SJCRH30 (cell line): ENCODE measurements around the gene ELOB. TPM values are rescaled to one million over a fixed set of nuclear protein-coding genes. Genes with fewer than 3 reads are reported as not detected.

Source experiments
- DNase-seq, 2 experiments: peaks; one replicate each; pipeline ENCODE4 v3.0.0-alpha.2; 2015 to 2020
- H3K27ac ChIP-seq: fragments of 250-450 bp; sonication (Bioruptor Pico); 2 replicates; pipeline ENCODE4 v1.5.1; 2020; ENCODE audit warnings: mild to moderate bottlenecking, moderate library complexity
- H3K27me3 ChIP-seq: fragments of 250-450 bp; sonication (Bioruptor Pico); 2 replicates; pipeline ENCODE4 v1.5.1; 2020; ENCODE audit warnings: mild to moderate bottlenecking, moderate library complexity
- H3K36me3 ChIP-seq: fragments of 250-450 bp; sonication (Bioruptor Pico); 2 replicates; pipeline ENCODE4 v1.5.1; 2020; ENCODE audit warnings: mild to moderate bottlenecking, moderate library complexity
- H3K4me1 ChIP-seq: fragments of 250-450 bp; sonication (Bioruptor Pico); 2 replicates; pipeline ENCODE4 v1.5.1; 2020; ENCODE audit warnings: mild to moderate bottlenecking, moderate library complexity
- H3K4me3 ChIP-seq: fragments of 250-450 bp; sonication (Bioruptor Pico); 2 replicates; pipeline ENCODE4 v1.5.1; 2020; ENCODE audit warnings: mild to moderate bottlenecking, moderate library complexity
- H3K9me3 ChIP-seq: fragments of 250-450 bp; sonication (Bioruptor Pico); replicated peaks from 2 replicates; pipeline ENCODE4 v1.5.1; 2020; ENCODE audit warnings: mild to moderate bottlenecking, moderate library complexity
- total RNA-seq: library from RNA; depleted of rRNA; stranded (reverse); fragments of >200 nt; shearing (Covaris generic); gene quantifications from 2 replicates; pipeline ENCODE4 v1.2.3, GENCODE V29; 2014

The ELOB gene
- total RNA-seq, 1 experiment from 2014 or later: 90.5 TPM

- DNase-seq: no peak
- no peak overlapping the region for H3K4me3 ChIP-seq
- no peak overlapping the region for H3K27ac ChIP-seq
Measured at GRCh38 chr16:2798723-2799204, 21.7 kb upstream of the ELOB start.

GRCh38 chr16:2795395-2796143 lies 18.5 kb upstream of the ELOB start:
- Histone ChIP-seq H3K27ac (no peak overlapping the region), H3K4me1 (no peaks in the 10 kb centered on the region), H3K27me3 (0 out of 2 replicates have a peak, but pooled peaks cover 4% of the 10 kb centered on the region), H3K4me3 (no peak overlapping the region), H3K9me3 (no peaks in the 10 kb centered on the region), H3K36me3 (no peaks in the 10 kb centered on the region)
- DNase-seq: no peak

More at GRCh38 chr16:2798723-2799204, 21.7 kb upstream of the ELOB start:
- H3K36me3 ChIP-seq: no peaks in the 10 kb centered on the region
- H3K9me3 ChIP-seq: peaks cover 4% of the 10 kb centered on the region; the same call in 1 of the 2 replicates
- no peaks in the 10 kb centered on the region for H3K4me1 ChIP-seq
- 0 out of 2 replicates have a peak, but pooled peaks cover 4% of the 10 kb centered on the region for H3K27me3 ChIP-seq

GRCh38 chr16:2792940-2793339 lies 15.9 kb upstream of the ELOB start:
- H3K27ac ChIP-seq: no peak overlapping the region
- no peak overlapping the region for H3K4me3 ChIP-seq
- H3K27me3 ChIP-seq: 0 out of 2 replicates have a peak, but pooled peaks cover 4% of the 10 kb centered on the region
- no peaks in the 10 kb centered on the region for H3K36me3 ChIP-seq
- no peak for DNase-seq
- H3K4me1 ChIP-seq: no peaks in the 10 kb centered on the region
- no peaks in the 10 kb centered on the region for H3K9me3 ChIP-seq

GRCh38 chr16:2791174-2791573 lies 14.1 kb upstream of the ELOB start:
- H3K36me3 ChIP-seq: no peaks in the 10 kb centered on the region
- DNase-seq: no peak
- H3K27me3 ChIP-seq: 0 out of 2 replicates have a peak, but pooled peaks cover 4% of the 10 kb centered on the region
- H3K27ac ChIP-seq: no peak overlapping the region
- H3K9me3 ChIP-seq: no peaks in the 10 kb centered on the region
- no peaks in the 10 kb centered on the region for H3K4me1 ChIP-seq
- no peak overlapping the region for H3K4me3 ChIP-seq

GRCh38 chr16:2790631-2791030 lies 13.6 kb upstream of the ELOB start:
- Histone ChIP-seq H3K27me3 (0 out of 2 replicates have a peak, but pooled peaks cover 4% of the 10 kb centered on the region), H3K27ac (no peak overlapping the region), H3K9me3 (no peaks in the 10 kb centered on the region), H3K36me3 (no peaks in the 10 kb centered on the region), H3K4me3 (no peak overlapping the region), H3K4me1 (no peaks in the 10 kb centered on the region)
- DNase-seq: no peak

GRCh38 chr16:2787961-2788360 lies 10.9 kb upstream of the ELOB start:
- Histone ChIP-seq H3K4me3 (no peak overlapping the region), H3K27me3 (no peaks in the 10 kb centered on the region), H3K9me3 (no peaks in the 10 kb centered on the region), H3K36me3 (no peaks in the 10 kb centered on the region), H3K27ac (no peak overlapping the region), H3K4me1 (no peaks in the 10 kb centered on the region)
- DNase-seq: no peak

GRCh38 chr16:2787406-2787805 lies 10.3 kb upstream of the ELOB start, which contains the start of gene PRSS33:
PRSS33 (minus strand) TSS chr16:2787560; CDS start chr16:2786547, 1,013 bp downstream.
- H3K27me3 ChIP-seq: no peaks in the 10 kb centered on the region
- H3K36me3 ChIP-seq: no peaks in the 10 kb centered on the region
- no peaks in the 10 kb centered on the region for H3K9me3 ChIP-seq
- no peak within 1 kb of the TSS for H3K27ac ChIP-seq
- H3K4me1 ChIP-seq: no peaks in the 10 kb centered on the region
- no peak for DNase-seq
- H3K4me3 ChIP-seq: no peak within 1 kb of the TSS

- DNase-seq: no peak
- Histone ChIP-seq H3K9me3 (no peaks in the 10 kb centered on the region), H3K27me3 (no peaks in the 10 kb centered on the region), H3K4me3 (no peak overlapping the region), H3K4me1 (no peaks in the 10 kb centered on the region), H3K27ac (no peak overlapping the region), H3K36me3 (no peaks in the 10 kb centered on the region)
Measured at GRCh38 chr16:2786826-2787151, 9.7 kb upstream of the ELOB start.

- Histone ChIP-seq H3K4me1 (no peaks in the 10 kb centered on the region), H3K9me3 (no peaks in the 10 kb centered on the region), H3K27me3 (no peaks in the 10 kb centered on the region), H3K4me3 (no peak overlapping the region), H3K27ac (no peak overlapping the region), H3K36me3 (no peaks in the 10 kb centered on the region)
- no peak for DNase-seq
Measured at GRCh38 chr16:2786061-2786825, 9.2 kb upstream of the ELOB start.

- Histone ChIP-seq H3K4me3 (no peak overlapping the region), H3K9me3 (no peaks in the 10 kb centered on the region), H3K4me1 (no peaks in the 10 kb centered on the region), H3K36me3 (no peaks in the 10 kb centered on the region), H3K27me3 (no peaks in the 10 kb centered on the region), H3K27ac (no peak overlapping the region)
- DNase-seq: no peak
Measured at GRCh38 chr16:2785101-2785991, 8.3 kb upstream of the ELOB start.

- no peak overlapping the region for H3K27ac ChIP-seq
- no peak overlapping the region for H3K4me3 ChIP-seq
- H3K36me3 ChIP-seq: no peaks in the 10 kb centered on the region
- DNase-seq: no peak
- H3K4me1 ChIP-seq: no peaks in the 10 kb centered on the region
- H3K27me3 ChIP-seq: no peaks in the 10 kb centered on the region
- no peaks in the 10 kb centered on the region for H3K9me3 ChIP-seq
Measured at GRCh38 chr16:2784358-2785100, 7.4 kb upstream of the ELOB start.

GRCh38 chr16:2783581-2784357 lies 6.7 kb upstream of the ELOB start:
- no peaks in the 10 kb centered on the region for H3K36me3 ChIP-seq
- no peaks in the 10 kb centered on the region for H3K27me3 ChIP-seq
- H3K4me3 ChIP-seq: no peak overlapping the region
- DNase-seq: no peak
- no peaks in the 10 kb centered on the region for H3K9me3 ChIP-seq
- no peak overlapping the region for H3K27ac ChIP-seq
- no peaks in the 10 kb centered on the region for H3K4me1 ChIP-seq

GRCh38 chr16:2782583-2783351 lies 5.7 kb upstream of the ELOB start:
- 0 out of 2 replicates have a peak, but pooled peaks cover 3% of the 10 kb centered on the region for H3K4me1 ChIP-seq
- no peak overlapping the region for H3K27ac ChIP-seq
- no peaks in the 10 kb centered on the region for H3K27me3 ChIP-seq
- no peak for DNase-seq
- no peak overlapping the region for H3K4me3 ChIP-seq
- no peaks in the 10 kb centered on the region for H3K9me3 ChIP-seq
- no peaks in the 10 kb centered on the region for H3K36me3 ChIP-seq
